Measurements from ENCODE around the gene TRIM8.

The TRIM8 gene

GRCh38 chr10:102614888-102615287, 29.4 kb upstream of the TRIM8 start:
- in situ Hi-C loops (cut with MboI; ENCODE audit: low sequenced_read_pairs) = no loop called here

- in situ Hi-C loops (cut with MboI; ENCODE audit: low sequenced_read_pairs) = no loop called here
Measured at GRCh38 chr10:102615361-102615760, 28.9 kb upstream of the TRIM8 start.

GRCh38 chr10:102616066-102616770, 28.1 kb upstream of the TRIM8 start:
- in situ Hi-C loops (cut with MboI; ENCODE audit: low sequenced_read_pairs) = no loop called here

- in situ Hi-C loops (cut with MboI; ENCODE audit: low sequenced_read_pairs) = no loop called here
Measured at GRCh38 chr10:102617041-102617440, 27.2 kb upstream of the TRIM8 start.

- in situ Hi-C loops (cut with MboI; ENCODE audit: low sequenced_read_pairs) = no loop called here
Measured at GRCh38 chr10:102617816-102618215, 26.5 kb upstream of the TRIM8 start.

GRCh38 chr10:102619281-102619981, 24.8 kb upstream of the TRIM8 start:
- in situ Hi-C loops (cut with MboI; ENCODE audit: low sequenced_read_pairs) = no loop called here

- in situ Hi-C loops (cut with MboI; ENCODE audit: low sequenced_read_pairs) = no loop called here
Measured at GRCh38 chr10:102620138-102620590, 24.1 kb upstream of the TRIM8 start.

GRCh38 chr10:102620591-102621442, 23.5 kb upstream of the TRIM8 start:
- in situ Hi-C loops (cut with MboI; ENCODE audit: low sequenced_read_pairs) = no loop called here

GRCh38 chr10:102621443-102622325, 22.6 kb upstream of the TRIM8 start:
- in situ Hi-C loops (cut with MboI; ENCODE audit: low sequenced_read_pairs) = no loop called here

GRCh38 chr10:102624094-102624493, 20.2 kb upstream of the TRIM8 start:
- in situ Hi-C loops (cut with MboI; ENCODE audit: low sequenced_read_pairs) = no loop called here

GRCh38 chr10:102624751-102625645, 19.3 kb upstream of the TRIM8 start:
- in situ Hi-C loops (cut with MboI; ENCODE audit: low sequenced_read_pairs) = no loop called here

GRCh38 chr10:102626026-102626685, 18.1 kb upstream of the TRIM8 start:
- in situ Hi-C loops (cut with MboI; ENCODE audit: low sequenced_read_pairs) = no loop called here

GRCh38 chr10:102627291-102627735, 17.0 kb upstream of the TRIM8 start:
- in situ Hi-C loops (cut with MboI; ENCODE audit: low sequenced_read_pairs) = no loop called here

- in situ Hi-C loops (cut with MboI; ENCODE audit: low sequenced_read_pairs) = no loop called here
Measured at GRCh38 chr10:102627736-102628293, 16.5 kb upstream of the TRIM8 start.

- in situ Hi-C loops (cut with MboI; ENCODE audit: low sequenced_read_pairs) = no loop called here
Measured at GRCh38 chr10:102628451-102628911, 15.8 kb upstream of the TRIM8 start.

- in situ Hi-C loops (cut with MboI; ENCODE audit: low sequenced_read_pairs) = no loop called here
Measured at GRCh38 chr10:102629661-102630614, 14.3 kb upstream of the TRIM8 start.

- in situ Hi-C loops (cut with MboI; ENCODE audit: low sequenced_read_pairs) = no loop called here
Measured at GRCh38 chr10:102630663-102631062, 13.6 kb upstream of the TRIM8 start.
